ENCODE data around the gene ZNF319. TPM values are rescaled to one million over a fixed set of nuclear protein-coding genes. Genes with fewer than 3 reads are reported as not detected.
A peak's percentile ranks its signal among the peaks of the same experiment; 100 is the strongest.

Gene ZNF319
- total RNA-seq, 2 experiments from 2014 or later, result 4.7 to 12.7 TPM

GRCh38 chr16:58013201-58013956 lies 12.9 kb upstream of the ZNF319 start:
- DNase-seq (ENCODE audit: low spot score), result no peak
- no peaks in the 10 kb centered on the region for H3K79me2 ChIP-seq (ENCODE audit: insufficient read depth, low read depth, low read length)
- BruUV-seq (replicated peaks), result TSS peak; percentile 33
- CTCF ChIA-PET (ENCODE audit: unreplicated experiment), result no interaction called here
- H4K20me1 ChIP-seq (ENCODE audit: insufficient read depth, low read length), result no peaks in the 10 kb centered on the region
- peaks cover 40% of the 10 kb centered on the region for H3K36me3 ChIP-seq (ENCODE audit: insufficient read depth, low read length)
- no peaks in the 10 kb centered on the region for H3K9me2 ChIP-seq (ENCODE audit: insufficient read depth, low read length)
- H3K27ac ChIP-seq (ENCODE audit: low read depth, low read length, poor library complexity, severe bottlenecking), result no peak overlapping the region
- no peak overlapping the region for H3K4me3 ChIP-seq (ENCODE audit: low read depth, low read length, poor library complexity, severe bottlenecking)
- no peak overlapping the region for H2AFZ ChIP-seq (ENCODE audit: low read length)
- no peaks in the 10 kb centered on the region for H3K9me3 ChIP-seq (ENCODE audit: low read length)
- POLR2A ChIA-PET, result no interaction called here
- intact Hi-C loops (cut with micrococcal nuclease; ENCODE audit: unreplicated experiment), result no loop called here
- H3K4me2 ChIP-seq (ENCODE audit: low read length), result no peak overlapping the region
- no peaks in the 10 kb centered on the region for H3K4me1 ChIP-seq (ENCODE audit: insufficient read depth, low read length, poor library complexity, severe bottlenecking)
- TF ChIP-seq CTCF (conservative IDR thresholded peaks at IDR 0.05; ENCODE audit: low read length) (no peak), EZH2phosphoT487 (IDR thresholded peaks at IDR 0.05; ENCODE audit: borderline replicate concordance, low read depth, low read length) (no peak)

GRCh38 chr16:58012481-58012880 lies 12.0 kb upstream of the ZNF319 start:
- POLR2A ChIA-PET, result no interaction called here
- H3K27ac ChIP-seq (ENCODE audit: low read depth, low read length, poor library complexity, severe bottlenecking), result no peak overlapping the region
- no peaks in the 10 kb centered on the region for H3K9me3 ChIP-seq (ENCODE audit: low read length)
- H3K4me3 ChIP-seq (ENCODE audit: low read depth, low read length, poor library complexity, severe bottlenecking), result no peak overlapping the region
- H3K36me3 ChIP-seq (ENCODE audit: insufficient read depth, low read length), result peaks cover 40% of the 10 kb centered on the region
- CTCF ChIA-PET (ENCODE audit: unreplicated experiment), result no interaction called here
- no peak overlapping the region for H2AFZ ChIP-seq (ENCODE audit: low read length)
- intact Hi-C loops (cut with micrococcal nuclease; ENCODE audit: unreplicated experiment), result no loop called here
- H3K79me2 ChIP-seq (ENCODE audit: insufficient read depth, low read depth, low read length), result no peaks in the 10 kb centered on the region
- no peaks in the 10 kb centered on the region for H4K20me1 ChIP-seq (ENCODE audit: insufficient read depth, low read length)
- H3K4me1 ChIP-seq (ENCODE audit: insufficient read depth, low read length, poor library complexity, severe bottlenecking), result no peaks in the 10 kb centered on the region
- DNase-seq (ENCODE audit: low spot score), result no peak
- H3K9me2 ChIP-seq (ENCODE audit: insufficient read depth, low read length), result no peaks in the 10 kb centered on the region
- TF ChIP-seq CTCF (conservative IDR thresholded peaks at IDR 0.05; ENCODE audit: low read length) (no peak), EZH2phosphoT487 (IDR thresholded peaks at IDR 0.05; ENCODE audit: borderline replicate concordance, low read depth, low read length) (no peak)
- BruUV-seq (replicated peaks), result no TSS peak
- H3K4me2 ChIP-seq (ENCODE audit: low read length), result no peak overlapping the region

GRCh38 chr16:58011652-58012051 lies 11.2 kb upstream of the ZNF319 start:
- no peaks in the 10 kb centered on the region for H4K20me1 ChIP-seq (ENCODE audit: insufficient read depth, low read length)
- H3K9me2 ChIP-seq (ENCODE audit: insufficient read depth, low read length), result no peaks in the 10 kb centered on the region
- H3K9me3 ChIP-seq (ENCODE audit: low read length), result no peaks in the 10 kb centered on the region
- no peak for TF ChIP-seq CTCF (conservative IDR thresholded peaks at IDR 0.05; ENCODE audit: low read length)
- no peak for TF ChIP-seq EZH2phosphoT487 (IDR thresholded peaks at IDR 0.05; ENCODE audit: borderline replicate concordance, low read depth, low read length)
- no peaks in the 10 kb centered on the region for H3K4me1 ChIP-seq (ENCODE audit: insufficient read depth, low read length, poor library complexity, severe bottlenecking)
- no peak overlapping the region for H3K4me2 ChIP-seq (ENCODE audit: low read length)
- no peak overlapping the region for H3K27ac ChIP-seq (ENCODE audit: low read depth, low read length, poor library complexity, severe bottlenecking)
- no TSS peak for BruUV-seq (replicated peaks)
- no peak overlapping the region for H3K4me3 ChIP-seq (ENCODE audit: low read depth, low read length, poor library complexity, severe bottlenecking)
- peaks cover 48% of the 10 kb centered on the region for H3K36me3 ChIP-seq (ENCODE audit: insufficient read depth, low read length)
- no peak overlapping the region for H2AFZ ChIP-seq (ENCODE audit: low read length)
- intact Hi-C loops (cut with micrococcal nuclease; ENCODE audit: unreplicated experiment), result no loop called here
- H3K79me2 ChIP-seq (ENCODE audit: insufficient read depth, low read depth, low read length), result no peaks in the 10 kb centered on the region
- DNase-seq (ENCODE audit: low spot score), result no peak
- ChIA-PET POLR2A (no interaction called here), CTCF (ENCODE audit: unreplicated experiment) (no interaction called here)

All from OCI-LY7 (cell line).